K562 (cell line): Measurements from ENCODE around the gene CTIF. TPM values are rescaled to one million over a fixed set of nuclear protein-coding genes. Genes with fewer than 3 reads are reported as not detected.

Source experiments
- BMI1 ChIP-seq: fragments of 150-350 bp; IDR thresholded peaks from 2 replicates; pipeline ENCODE4 v1.6.1; 2014; ENCODE audit warnings: low read length
- CTBP1 ChIP-seq: fragments of 450-650 bp; IDR thresholded peaks from 2 replicates; pipeline ENCODE4 v1.6.1; 2016; ENCODE audit warnings: borderline replicate concordance
- DPF2 ChIP-seq: fragments of 450-650 bp; IDR thresholded peaks from 2 replicates; pipeline ENCODE4 v1.6.1; 2016
- JUND ChIP-seq, 2 experiments: IDR thresholded peaks; 2 replicates in 1 of 2; 3 replicates in 1 of 2; pipeline ENCODE4 v1.6.1; 2011; ENCODE audit warnings: borderline replicate concordance in 2 of 2, low read depth in 2 of 2, low read length in 2 of 2, improper control_type of control experiment in 1 of 2, missing biosample characterization in 1 of 2, missing genetic modification characterization in 1 of 2, missing genetic modification reagents in 1 of 2
- MAFG ChIP-seq: fragments of 450-650 bp; conservative IDR thresholded peaks from 2 replicates; pipeline ENCODE4 v1.6.1; 2016; ENCODE audit warnings: missing genetic modification characterization, missing compliant biosample characterization
- MTA2 ChIP-seq: fragments of 450-650 bp; IDR thresholded peaks from 2 replicates; pipeline ENCODE4 v1.6.1; 2016; ENCODE audit warnings: low read depth
- MYC ChIP-seq, 2 experiments: fragments of 250-450 bp in 1 of 2; sonication (Bioruptor Pico) in 1 of 2; IDR thresholded peaks; 2 replicates each; pipeline versions ENCODE4 v1.5.1 to v1.6.1; 2012 to 2021; ENCODE audit warnings: low read depth in 2 of 2, borderline replicate concordance in 1 of 2, improper control_type of control experiment in 1 of 2, low read length in 1 of 2, mild to moderate bottlenecking in 1 of 2, moderate library complexity in 1 of 2
- PHB ChIP-seq: fragments of 250-450 bp; sonication (Bioruptor Pico); IDR thresholded peaks from 2 replicates; pipeline ENCODE4 v1.5.0; 2021
- PHTF2 ChIP-seq: fragments of 250-450 bp; sonication (Bioruptor Pico); IDR thresholded peaks from 2 replicates; pipeline ENCODE4 v1.5.0; 2021; ENCODE audit warnings: mild to moderate bottlenecking
- SETDB1 ChIP-seq: IDR thresholded peaks from one replicate; pipeline ENCODE4 v1.6.1; 2012; ENCODE audit warnings: low read length, control low read depth, inconsistent platforms
- ZNF124 ChIP-seq: sonication (generic); formaldehyde crosslinking; IDR thresholded peaks from 2 replicates; pipeline ENCODE4 v1.8.1; 2022; ENCODE audit warnings: missing genetic modification reagents
- ZNF766 ChIP-seq: fragments of 200-800 bp; sonication (Bioruptor generic); conservative IDR thresholded peaks from 2 replicates; pipeline ENCODE4 v1.6.1; 2016; ENCODE audit warnings: missing genetic modification characterization, missing compliant biosample characterization
- ZNF785 ChIP-seq: fragments of 250-450 bp; sonication (Bioruptor Pico); IDR thresholded peaks from 2 replicates; pipeline ENCODE4 v1.4.0; 2020; ENCODE audit warnings: mild to moderate bottlenecking
- polyA plus RNA-seq, 8 experiments: library from polyadenylated mRNA; depleted of rRNA in 4 of 8; stranded (reverse) in 5 of 8; unstranded in 3 of 8; fragments of >200 nt; fragmentation: Nextera tagmentation in 2 of 8; fragmentation: Illumina TruSeq in 1 of 8; extraction: Ambion mirVana in 2 of 8; extraction: Trizol in 1 of 8; gene quantifications; 2 replicates each; pipeline versions ENCODE4 v1.2.1 to v1.2.3, GENCODE V29; 2011 to 2014; ENCODE audit warnings: inconsistent platforms in 1 of 8, missing spikeins in 1 of 8
- total RNA-seq, 7 experiments: library from RNA; depleted of rRNA in 6 of 7; stranded (reverse); fragments of >200 nt in 6 of 7; fragmentation: Illumina TruSeq in 2 of 7; extraction: Trizol in 2 of 7; gene quantifications; 2 replicates each; pipeline versions ENCODE4 v1.2.1 to v1.2.3, GENCODE V29; 2011 to 2021; ENCODE audit warnings: low replicate concordance in 1 of 7
- TF ChIP-seq, protein P1 (sequence below), 2 experiments: fragments of 450-650 bp; conservative IDR thresholded peaks; 2 replicates each; pipeline ENCODE4 v1.6.1; 2017; ENCODE audit warnings: mild to moderate bottlenecking in 2 of 2, moderate library complexity in 2 of 2
- TF ChIP-seq, protein P2 (sequence below): fragments of 250-450 bp; sonication (Bioruptor Pico); IDR thresholded peaks from 2 replicates; pipeline ENCODE4 v1.9.0; 2021; ENCODE audit warnings: mild to moderate bottlenecking, inconsistent platforms
- TF ChIP-seq, protein P3 (sequence below), 2 experiments: fragments of 450-650 bp in 1 of 2; sonication (generic) in 1 of 2; formaldehyde crosslinking in 1 of 2; IDR thresholded peaks in 1 of 2; conservative IDR thresholded peaks in 1 of 2; 2 replicates each; pipeline versions ENCODE4 v1.6.1 to v1.8.1; 2016 to 2023; ENCODE audit warnings: mild to moderate bottlenecking in 2 of 2, moderate library complexity in 2 of 2, inconsistent platforms in 1 of 2, missing genetic modification reagents in 1 of 2
- TF ChIP-seq, protein P4 (sequence below): sonication (generic); formaldehyde crosslinking; IDR thresholded peaks from 2 replicates; pipeline ENCODE4 v1.8.0; 2022; ENCODE audit warnings: mild to moderate bottlenecking, missing genetic modification reagents
- TF ChIP-seq, protein P5 (sequence below): sonication (generic); formaldehyde crosslinking; IDR thresholded peaks from 2 replicates; pipeline ENCODE4 v1.5.0; 2020; ENCODE audit warnings: missing genetic modification reagents
- TF ChIP-seq, protein P6 (sequence below): fragments of 250-450 bp; sonication (Bioruptor Pico); IDR thresholded peaks from 2 replicates; pipeline ENCODE4 v1.5.0; 2020; ENCODE audit warnings: mild to moderate bottlenecking

The CTIF gene
- total and polyA plus RNA-seq, 9 of the 15 experiments (the other 6 are each of a cell fraction or from before 2014, with no cell fraction given): 0.17 to 11.5 (median 2.2) TPM

DNA sequence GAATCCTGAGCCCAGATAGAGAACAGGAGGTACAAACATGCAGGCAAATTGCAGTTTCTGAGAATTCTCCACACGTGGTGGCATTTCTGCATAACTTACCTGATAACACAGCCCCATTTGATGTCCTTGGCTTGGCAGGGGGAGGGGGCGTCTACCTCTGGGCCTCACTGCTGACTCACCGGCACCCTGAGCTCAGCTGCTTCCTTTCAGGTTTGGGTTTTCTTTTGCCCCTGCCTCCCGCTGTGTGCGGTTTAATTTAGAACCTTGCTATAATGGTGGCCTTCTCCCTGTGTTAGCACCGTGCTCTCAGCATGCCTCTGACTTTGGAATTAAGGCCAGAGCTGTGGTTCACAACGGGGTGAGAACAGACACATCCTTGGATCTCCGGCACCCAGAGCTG is 4.4 kb downstream of the CTIF start (continued):
- TF ChIP-seq JUND (IDR thresholded peaks at IDR 0.05; ENCODE audit: borderline replicate concordance, low read depth, low read length) (peak; percentile 74), JUND (tag; IDR thresholded peaks at IDR 0.05; ENCODE audit: borderline replicate concordance, low read depth, low read length) (peak; percentile 65; the same call in 1 of the 3 replicates), MYC (IDR thresholded peaks at IDR 0.05; ENCODE audit: low read depth, low read length) (peak; percentile 43; the same call in 1 of the 2 replicates), MYC (CRISPR knock-in tag; IDR thresholded peaks at IDR 0.05; ENCODE audit: borderline replicate concordance, low read depth) (no peak), BMI1 (no peak), SETDB1 (no peak), ZNF766 (CRISPR knock-in tag) (no peak), PHB (CRISPR knock-in tag) (no peak), PHTF2 (CRISPR knock-in tag) (no peak), CTBP1 (peak; percentile 34; the same call in 1 of the 2 replicates), DPF2 (peak; percentile 55; the same call in 1 of the 2 replicates), ZNF124 (CRISPR knock-in tag) (no peak), ZNF785 (no peak), MAFG (0 out of 2 replicates have a peak, but pooled peaks have one; percentile 6), MTA2 (no peak)
- TF ChIP-seq, protein P1, sequence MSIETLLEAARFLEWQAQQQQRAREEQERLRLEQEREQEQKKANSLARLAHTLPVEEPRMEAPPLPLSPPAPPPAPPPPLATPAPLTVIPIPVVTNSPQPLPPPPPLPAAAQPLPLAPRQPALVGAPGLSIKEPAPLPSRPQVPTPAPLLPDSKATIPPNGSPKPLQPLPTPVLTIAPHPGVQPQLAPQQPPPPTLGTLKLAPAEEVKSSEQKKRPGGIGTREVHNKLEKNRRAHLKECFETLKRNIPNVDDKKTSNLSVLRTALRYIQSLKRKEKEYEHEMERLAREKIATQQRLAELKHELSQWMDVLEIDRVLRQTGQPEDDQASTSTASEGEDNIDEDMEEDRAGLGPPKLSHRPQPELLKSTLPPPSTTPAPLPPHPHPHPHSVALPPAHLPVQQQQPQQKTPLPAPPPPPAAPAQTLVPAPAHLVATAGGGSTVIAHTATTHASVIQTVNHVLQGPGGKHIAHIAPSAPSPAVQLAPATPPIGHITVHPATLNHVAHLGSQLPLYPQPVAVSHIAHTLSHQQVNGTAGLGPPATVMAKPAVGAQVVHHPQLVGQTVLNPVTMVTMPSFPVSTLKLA (conservative IDR thresholded peaks at IDR 0.05): peak in 1 of 2 experiments; percentile 46; a peak in 1 of 4 replicates
- TF ChIP-seq, protein P2, sequence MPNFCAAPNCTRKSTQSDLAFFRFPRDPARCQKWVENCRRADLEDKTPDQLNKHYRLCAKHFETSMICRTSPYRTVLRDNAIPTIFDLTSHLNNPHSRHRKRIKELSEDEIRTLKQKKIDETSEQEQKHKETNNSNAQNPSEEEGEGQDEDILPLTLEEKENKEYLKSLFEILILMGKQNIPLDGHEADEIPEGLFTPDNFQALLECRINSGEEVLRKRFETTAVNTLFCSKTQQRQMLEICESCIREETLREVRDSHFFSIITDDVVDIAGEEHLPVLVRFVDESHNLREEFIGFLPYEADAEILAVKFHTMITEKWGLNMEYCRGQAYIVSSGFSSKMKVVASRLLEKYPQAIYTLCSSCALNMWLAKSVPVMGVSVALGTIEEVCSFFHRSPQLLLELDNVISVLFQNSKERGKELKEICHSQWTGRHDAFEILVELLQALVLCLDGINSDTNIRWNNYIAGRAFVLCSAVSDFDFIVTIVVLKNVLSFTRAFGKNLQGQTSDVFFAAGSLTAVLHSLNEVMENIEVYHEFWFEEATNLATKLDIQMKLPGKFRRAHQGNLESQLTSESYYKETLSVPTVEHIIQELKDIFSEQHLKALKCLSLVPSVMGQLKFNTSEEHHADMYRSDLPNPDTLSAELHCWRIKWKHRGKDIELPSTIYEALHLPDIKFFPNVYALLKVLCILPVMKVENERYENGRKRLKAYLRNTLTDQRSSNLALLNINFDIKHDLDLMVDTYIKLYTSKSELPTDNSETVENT (CRISPR knock-in tag): no peak
- TF ChIP-seq, protein P3, sequence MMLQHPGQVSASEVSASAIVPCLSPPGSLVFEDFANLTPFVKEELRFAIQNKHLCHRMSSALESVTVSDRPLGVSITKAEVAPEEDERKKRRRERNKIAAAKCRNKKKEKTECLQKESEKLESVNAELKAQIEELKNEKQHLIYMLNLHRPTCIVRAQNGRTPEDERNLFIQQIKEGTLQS (IDR thresholded peaks at IDR 0.05): peak; percentile 67
- TF ChIP-seq, protein P3 (CRISPR knock-in tag; conservative IDR thresholded peaks at IDR 0.05): no peak
- TF ChIP-seq, protein P4, sequence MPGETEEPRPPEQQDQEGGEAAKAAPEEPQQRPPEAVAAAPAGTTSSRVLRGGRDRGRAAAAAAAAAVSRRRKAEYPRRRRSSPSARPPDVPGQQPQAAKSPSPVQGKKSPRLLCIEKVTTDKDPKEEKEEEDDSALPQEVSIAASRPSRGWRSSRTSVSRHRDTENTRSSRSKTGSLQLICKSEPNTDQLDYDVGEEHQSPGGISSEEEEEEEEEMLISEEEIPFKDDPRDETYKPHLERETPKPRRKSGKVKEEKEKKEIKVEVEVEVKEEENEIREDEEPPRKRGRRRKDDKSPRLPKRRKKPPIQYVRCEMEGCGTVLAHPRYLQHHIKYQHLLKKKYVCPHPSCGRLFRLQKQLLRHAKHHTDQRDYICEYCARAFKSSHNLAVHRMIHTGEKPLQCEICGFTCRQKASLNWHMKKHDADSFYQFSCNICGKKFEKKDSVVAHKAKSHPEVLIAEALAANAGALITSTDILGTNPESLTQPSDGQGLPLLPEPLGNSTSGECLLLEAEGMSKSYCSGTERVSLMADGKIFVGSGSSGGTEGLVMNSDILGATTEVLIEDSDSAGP (CRISPR knock-in tag): no peak
- TF ChIP-seq, protein P5, sequence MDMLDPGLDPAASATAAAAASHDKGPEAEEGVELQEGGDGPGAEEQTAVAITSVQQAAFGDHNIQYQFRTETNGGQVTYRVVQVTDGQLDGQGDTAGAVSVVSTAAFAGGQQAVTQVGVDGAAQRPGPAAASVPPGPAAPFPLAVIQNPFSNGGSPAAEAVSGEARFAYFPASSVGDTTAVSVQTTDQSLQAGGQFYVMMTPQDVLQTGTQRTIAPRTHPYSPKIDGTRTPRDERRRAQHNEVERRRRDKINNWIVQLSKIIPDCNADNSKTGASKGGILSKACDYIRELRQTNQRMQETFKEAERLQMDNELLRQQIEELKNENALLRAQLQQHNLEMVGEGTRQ (CRISPR knock-in tag): peak; percentile 26; the same call in 1 of the 2 replicates
- TF ChIP-seq, protein P6, sequence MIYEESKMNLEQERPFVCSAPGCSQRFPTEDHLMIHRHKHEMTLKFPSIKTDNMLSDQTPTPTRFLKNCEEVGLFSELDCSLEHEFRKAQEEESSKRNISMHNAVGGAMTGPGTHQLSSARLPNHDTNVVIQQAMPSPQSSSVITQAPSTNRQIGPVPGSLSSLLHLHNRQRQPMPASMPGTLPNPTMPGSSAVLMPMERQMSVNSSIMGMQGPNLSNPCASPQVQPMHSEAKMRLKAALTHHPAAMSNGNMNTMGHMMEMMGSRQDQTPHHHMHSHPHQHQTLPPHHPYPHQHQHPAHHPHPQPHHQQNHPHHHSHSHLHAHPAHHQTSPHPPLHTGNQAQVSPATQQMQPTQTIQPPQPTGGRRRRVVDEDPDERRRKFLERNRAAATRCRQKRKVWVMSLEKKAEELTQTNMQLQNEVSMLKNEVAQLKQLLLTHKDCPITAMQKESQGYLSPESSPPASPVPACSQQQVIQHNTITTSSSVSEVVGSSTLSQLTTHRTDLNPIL: no peak
